NCI-H2196 treated with DMSO at 0.1 percent for 48 hours (cell line): ENCODE measurements around the gene TMEM147.
"Not testable (repeated sequence)": the region's sequence is repeated elsewhere in the genome, so short reads cannot be mapped to it uniquely, and the experiment has no call there.

Experiments
- DNase-seq: peaks from one replicate; lab custom pipeline; 2025; ENCODE audit not compliant: unreplicated experiment; lab: John Stamatoyannopoulos, UW

Gene TMEM147

GRCh38 chr19:35561436-35561835 is 16.0 kb downstream of the TMEM147 start:
- DNase-seq: no peak

GRCh38 chr19:35562336-35562735 is 16.9 kb downstream of the TMEM147 start:
- DNase-seq: no peak

GRCh38 chr19:35562776-35563175 is 17.4 kb downstream of the TMEM147 start:
- no peak for DNase-seq

DNA sequence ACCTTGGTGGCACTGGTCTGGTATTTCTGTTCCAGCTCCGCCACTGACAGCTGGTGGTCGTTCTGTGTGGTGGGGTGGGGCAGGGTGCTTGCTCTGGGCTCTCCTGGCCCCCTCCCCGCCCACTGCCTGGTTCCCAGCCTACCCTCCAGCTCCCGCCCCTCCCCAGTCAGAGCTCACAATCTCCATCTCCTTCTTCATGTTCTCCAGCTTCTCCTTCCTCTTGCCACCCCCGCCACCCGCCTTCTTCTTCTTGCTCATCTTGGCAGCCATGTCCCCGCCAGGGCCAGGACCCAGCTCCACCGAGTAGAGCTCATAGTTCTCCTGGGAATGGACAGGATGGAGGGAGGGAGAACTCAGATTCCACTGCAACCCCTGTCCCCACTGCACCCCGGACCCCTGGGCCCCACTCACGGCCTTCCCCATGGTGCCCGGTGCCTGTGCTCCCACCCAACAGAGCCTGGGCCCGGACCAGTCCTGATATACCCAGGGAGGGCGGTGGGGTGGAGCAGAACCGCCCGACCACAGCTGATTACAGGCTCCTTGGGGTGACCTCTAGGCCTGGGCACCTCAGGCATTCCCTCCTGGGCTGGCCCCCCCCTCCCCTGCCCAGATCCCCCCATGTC is 17.9 kb downstream of the TMEM147 start, which contains the start of gene ATP4A:
ATP4A (minus strand) TSS at position 452 of the 623 bp plus-strand sequence; CDS start at position 423, 29 bp downstream.
- DNase-seq: no peak

- no peak for DNase-seq
Measured at GRCh38 chr19:35565016-35565856, 19.8 kb downstream of the TMEM147 start.

DNA sequence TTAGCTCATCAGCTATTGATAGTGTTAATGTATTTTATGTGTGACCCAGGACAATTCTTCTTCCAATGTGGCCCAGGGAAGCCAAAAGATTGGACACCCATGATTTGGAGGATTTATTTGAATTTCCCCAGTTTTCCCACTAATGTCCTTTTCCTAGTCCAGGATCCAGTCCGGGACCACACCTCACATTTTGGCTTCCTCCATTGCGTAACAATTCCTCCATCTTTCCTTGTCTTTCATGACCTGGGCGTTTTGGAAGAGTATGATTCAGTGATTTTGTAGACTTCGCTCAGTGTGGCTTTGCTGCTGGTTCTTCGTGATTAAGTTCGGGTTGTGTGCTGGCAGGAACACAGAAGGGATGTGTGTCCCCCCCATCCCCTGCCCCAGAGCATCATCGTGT is 21.3 kb downstream of the TMEM147 start:
- DNase-seq: no peak

GRCh38 chr19:35569281-35569781 is 23.9 kb downstream of the TMEM147 start:
- DNase-seq: no peak

GRCh38 chr19:35571406-35571965 is 26.1 kb downstream of the TMEM147 start:
- DNase-seq: no peak

GRCh38 chr19:35577918-35578317 is 32.5 kb downstream of the TMEM147 start:
- DNase-seq: no peak

- DNase-seq: no peak
Measured at GRCh38 chr19:35578707-35579106, 33.3 kb downstream of the TMEM147 start.

DNA sequence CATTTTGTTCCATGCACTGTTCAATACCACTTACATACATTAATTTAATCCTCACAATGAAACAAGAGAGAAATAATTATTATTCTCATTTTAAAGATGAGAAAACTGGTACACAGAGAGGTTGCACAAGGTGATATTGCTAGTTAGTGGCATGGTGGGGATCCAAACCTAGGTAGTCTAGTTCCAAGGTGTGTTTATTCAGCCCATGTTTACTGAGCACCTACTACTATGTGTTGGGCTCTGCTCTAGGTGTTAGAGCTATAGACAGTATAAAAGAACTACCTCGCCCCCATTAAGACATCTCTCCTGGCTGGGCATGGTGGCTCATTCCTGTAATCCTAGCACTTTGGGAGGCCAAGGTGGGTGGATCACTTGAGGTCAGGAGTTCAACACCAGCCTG is 37.3 kb downstream of the TMEM147 start:
- no peak for DNase-seq

DNA sequence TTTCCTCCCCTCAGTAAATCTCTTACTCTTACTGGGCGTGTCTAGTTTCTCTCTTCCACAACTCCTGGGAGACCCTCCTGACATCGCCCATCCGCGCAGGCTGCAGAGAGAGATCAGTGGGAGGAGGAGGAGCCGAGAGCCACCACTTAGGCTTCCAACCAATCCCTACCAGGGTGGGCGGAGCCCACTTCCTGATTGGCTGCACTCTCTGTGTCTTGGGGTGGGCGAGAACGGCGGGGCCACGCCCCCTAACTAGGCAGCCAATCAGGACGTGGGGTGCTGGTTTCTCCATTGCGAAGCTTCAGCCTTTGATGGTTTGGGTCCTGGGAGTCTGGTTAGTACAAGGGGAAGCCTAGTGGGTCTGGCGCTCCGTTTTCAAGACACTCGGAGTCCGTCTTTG is 40.4 kb downstream of the TMEM147 start, which contains the start of gene PMIS2:
PMIS2 (plus strand) TSS at position 326 of the 400 bp plus-strand sequence. CDS start 87 bp downstream, outside the sequence.
- DNase-seq: no peak

GRCh38 chr19:35587321-35587720 is 41.9 kb downstream of the TMEM147 start:
- DNase-seq: no peak

DNA sequence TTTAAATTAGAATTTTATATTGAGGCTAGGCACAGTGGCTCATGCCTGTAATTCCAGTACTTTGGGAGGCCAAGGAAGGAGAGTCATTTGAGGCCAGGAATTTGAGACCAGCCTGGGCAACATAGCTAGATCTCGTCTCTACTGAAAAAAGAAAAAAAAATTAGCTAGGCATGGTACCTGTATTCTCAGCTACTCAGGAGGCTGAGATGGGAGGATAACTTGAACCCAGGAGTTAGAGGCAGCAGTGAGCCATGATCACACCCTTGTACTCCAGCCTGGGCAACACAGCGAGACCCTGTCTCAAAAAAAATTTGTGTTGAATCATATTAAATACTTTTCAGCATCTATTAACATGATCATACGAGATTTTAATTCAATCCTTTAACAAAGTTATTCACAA is 45.4 kb downstream of the TMEM147 start:
- no peak for DNase-seq

DNA sequence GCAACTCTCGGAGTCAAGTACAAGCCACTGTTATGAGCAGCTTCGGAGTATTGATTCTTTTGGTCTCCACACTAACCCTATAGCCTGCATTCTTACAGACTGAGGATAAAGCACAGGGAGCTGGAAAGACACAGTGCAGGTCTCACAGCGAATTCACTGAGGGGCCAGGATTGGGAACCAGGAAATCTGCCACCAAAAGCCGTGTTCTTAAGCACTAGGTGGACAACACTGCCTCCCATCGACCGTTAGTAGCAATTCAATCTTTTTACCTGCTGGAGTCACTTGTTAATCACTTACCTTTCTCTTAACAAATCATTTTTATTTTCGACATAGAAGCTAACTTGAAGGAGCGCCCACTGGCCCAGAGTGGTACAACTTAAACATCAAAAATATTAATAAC is 46.8 kb downstream of the TMEM147 start:
- DNase-seq: no peak

- DNase-seq: not testable (repeated sequence)
Measured at GRCh38 chr19:35595026-35595425, 49.6 kb downstream of the TMEM147 start.

DNA sequence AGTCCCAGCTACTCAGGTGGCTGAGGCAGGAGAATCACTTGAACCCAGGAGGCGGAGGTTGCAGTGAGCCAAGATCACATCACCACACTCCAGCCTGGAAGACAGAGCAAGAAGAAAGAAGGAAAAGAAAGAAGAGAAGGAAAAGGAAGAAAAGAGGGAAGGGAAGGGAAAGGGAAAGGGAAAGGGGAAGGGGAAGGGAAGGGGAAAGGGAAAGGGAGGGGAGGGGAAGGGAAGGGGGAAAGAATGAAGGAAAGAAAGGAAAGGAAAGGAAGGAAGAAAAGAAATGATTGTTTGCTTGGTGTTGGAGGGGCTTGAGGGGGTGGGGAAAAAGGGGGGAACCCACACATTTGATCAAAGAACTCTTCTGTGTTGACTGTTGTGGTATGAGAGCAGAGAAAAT is 50.5 kb downstream of the TMEM147 start:
- no peak for DNase-seq

GRCh38 chr19:35596366-35596999 is 51.1 kb downstream of the TMEM147 start:
- no peak for DNase-seq
